Measurements from ENCODE around the gene ZDHHC24.

DNA sequence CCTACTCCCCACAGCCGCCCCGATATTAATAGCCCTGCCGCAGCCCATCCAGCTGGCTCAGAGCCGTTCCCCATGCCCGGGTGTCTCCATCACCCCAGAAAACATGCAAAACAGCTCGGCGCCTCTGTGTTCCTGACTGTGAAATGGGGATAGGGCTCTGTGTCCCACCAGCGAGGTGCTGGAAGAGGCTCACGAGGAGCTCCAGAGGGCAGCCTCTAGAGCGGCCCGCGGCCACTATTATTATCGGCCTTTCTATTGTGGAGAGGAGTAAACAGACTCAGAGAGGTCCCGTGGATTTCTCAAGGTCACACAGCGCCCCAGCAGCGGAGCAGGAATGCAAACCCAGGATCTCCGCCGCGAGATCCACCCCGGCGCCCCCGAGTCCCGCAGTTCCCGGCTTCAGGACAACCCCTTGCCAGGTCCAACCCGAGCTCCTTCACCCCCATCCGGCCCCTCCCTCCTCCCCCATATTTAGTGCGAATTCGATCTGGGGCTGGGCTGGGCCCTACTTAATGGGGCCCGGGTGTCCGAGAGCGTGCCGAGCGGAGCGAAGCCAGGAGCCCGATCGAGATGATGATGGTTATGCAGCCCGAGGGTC lies 619 bp upstream of the ZDHHC24 start, which contains the start of gene ACTN3:
- TF ChIP-seq, protein P1, sequence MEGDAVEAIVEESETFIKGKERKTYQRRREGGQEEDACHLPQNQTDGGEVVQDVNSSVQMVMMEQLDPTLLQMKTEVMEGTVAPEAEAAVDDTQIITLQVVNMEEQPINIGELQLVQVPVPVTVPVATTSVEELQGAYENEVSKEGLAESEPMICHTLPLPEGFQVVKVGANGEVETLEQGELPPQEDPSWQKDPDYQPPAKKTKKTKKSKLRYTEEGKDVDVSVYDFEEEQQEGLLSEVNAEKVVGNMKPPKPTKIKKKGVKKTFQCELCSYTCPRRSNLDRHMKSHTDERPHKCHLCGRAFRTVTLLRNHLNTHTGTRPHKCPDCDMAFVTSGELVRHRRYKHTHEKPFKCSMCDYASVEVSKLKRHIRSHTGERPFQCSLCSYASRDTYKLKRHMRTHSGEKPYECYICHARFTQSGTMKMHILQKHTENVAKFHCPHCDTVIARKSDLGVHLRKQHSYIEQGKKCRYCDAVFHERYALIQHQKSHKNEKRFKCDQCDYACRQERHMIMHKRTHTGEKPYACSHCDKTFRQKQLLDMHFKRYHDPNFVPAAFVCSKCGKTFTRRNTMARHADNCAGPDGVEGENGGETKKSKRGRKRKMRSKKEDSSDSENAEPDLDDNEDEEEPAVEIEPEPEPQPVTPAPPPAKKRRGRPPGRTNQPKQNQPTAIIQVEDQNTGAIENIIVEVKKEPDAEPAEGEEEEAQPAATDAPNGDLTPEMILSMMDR (IDR thresholded peaks at IDR 0.05): no peak
- no peak for TF ChIP-seq POLR2A (IDR thresholded peaks at IDR 0.05)

Measured in right lobe of liver (tissue), 4 donors.